ENCODE data around the gene NRXN3.
A peak's percentile ranks its signal among the peaks of the same experiment; 100 is the strongest.
"Not testable (repeated sequence)": the region's sequence is repeated elsewhere in the genome, so short reads cannot be mapped to it uniquely, and the experiment has no call there.

Gene NRXN3

GRCh38 chr14:79734151-79734550 lies 1564.0 kb downstream of the NRXN3 start:
- no peak for DNase-seq (ENCODE audit: low read depth)

- DNase-seq (ENCODE audit: low read depth) = no peak
These were observed 1564.5 kb downstream of the NRXN3 start for GRCh38 chr14:79734656-79735055.

DNA sequence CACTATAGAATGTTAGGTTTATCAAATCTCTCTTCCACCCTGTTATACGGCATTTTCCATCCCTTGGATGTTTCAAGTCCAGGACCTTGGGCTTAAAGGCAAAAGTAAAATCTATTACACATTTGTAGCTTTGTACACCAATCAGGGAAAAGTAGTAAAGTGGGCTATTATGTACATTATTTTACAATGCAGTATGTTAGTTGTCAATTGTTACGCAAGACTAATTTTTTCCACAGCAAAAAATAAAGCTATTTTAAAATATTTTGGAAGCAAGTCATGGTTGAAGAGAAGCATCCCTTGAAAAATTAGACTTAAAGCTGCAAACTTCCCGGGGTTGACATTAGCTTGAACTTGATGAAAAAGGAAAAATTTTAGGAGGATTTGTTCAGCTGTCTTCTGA lies 1564.9 kb downstream of the NRXN3 start:
- DNase-seq (ENCODE audit: low read depth) = no peak

DNA sequence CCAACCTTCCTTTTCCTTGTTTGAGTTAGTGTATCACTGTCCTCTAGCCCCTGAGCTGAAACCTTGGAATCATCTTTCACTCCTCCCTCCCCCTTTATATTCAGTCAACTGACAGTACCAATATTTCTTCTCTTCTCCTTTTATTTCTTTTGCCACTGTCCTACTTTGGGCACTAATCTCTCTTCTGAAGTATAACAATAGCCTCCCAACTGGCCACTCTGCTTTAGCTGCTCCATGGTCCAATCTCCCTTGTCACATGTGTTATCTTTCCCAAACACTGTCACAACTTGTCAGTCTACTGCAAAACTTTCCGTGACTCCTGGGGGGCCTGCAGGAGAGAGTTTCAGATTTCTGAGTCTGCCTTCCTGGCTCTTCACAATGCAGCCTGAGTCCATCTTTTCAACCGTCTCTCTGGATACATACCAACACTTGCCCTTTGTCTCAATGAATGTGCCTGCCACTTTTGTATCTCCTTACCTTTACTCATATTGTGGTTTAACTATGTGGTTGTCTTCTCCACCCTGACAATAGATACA lies 1570.0 kb downstream of the NRXN3 start:
- DNase-seq (ENCODE audit: low read depth) = no peak

DNA sequence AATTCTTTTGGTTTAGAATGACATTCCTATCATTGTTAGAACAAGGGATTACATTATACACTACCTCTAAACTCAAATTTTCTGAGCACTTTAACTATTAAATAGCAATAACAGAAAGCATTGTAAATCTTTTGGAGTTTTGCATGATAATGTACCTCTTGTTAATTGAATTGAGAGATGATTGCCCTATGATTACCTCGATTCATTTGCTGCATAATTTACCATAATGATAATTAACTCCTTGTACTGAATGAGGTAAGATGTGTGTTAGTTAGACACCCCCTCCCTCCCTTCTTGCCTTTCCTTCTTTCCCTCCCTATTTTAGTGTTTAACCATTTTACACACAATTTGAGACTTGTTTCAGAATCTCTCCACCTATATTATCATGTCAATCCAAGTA lies 1572.0 kb downstream of the NRXN3 start:
- DNase-seq (ENCODE audit: low read depth) = no peak

GRCh38 chr14:79745046-79745445 lies 1574.9 kb downstream of the NRXN3 start:
- no peak for DNase-seq (ENCODE audit: low read depth)

DNA sequence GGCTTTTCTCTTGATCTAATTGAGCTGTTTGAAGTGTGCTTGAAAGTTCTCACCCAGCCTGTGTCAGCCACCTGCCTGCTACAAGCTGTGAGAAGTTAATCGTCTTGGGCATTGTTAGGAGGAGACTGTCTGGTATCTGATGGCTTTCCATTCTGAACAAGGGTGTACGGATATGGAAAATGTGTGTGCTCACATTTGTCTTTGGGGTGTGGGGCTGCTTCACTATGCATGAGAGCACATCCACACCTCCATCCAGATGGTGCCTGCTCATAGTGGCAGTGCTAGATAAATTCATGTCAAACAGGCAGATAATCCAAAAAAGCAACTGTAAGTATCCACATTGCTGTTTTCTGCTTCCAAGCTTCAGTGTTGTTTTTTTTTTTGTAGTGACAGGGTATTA lies 1578.9 kb downstream of the NRXN3 start:
- no peak for DNase-seq (ENCODE audit: low read depth)

DNA sequence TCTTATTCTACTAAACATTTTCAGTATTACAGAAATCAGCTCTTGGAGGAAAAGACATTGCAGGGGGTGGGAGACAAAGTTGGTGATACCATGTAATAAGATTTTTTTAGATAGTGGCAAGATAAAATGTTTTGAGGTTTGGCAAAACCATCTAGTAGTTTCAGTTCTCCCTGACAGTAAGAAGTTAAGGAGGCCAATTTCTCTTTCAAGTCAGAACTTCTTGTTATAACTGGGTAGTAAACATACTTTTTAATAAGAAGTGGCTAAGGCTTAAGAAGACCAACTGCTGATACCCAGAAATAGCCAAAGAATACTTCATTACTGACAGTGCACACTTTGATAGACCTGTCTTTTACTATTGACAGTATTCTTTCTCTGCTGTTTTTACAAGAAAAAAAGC lies 1588.8 kb downstream of the NRXN3 start:
- no peak for DNase-seq (ENCODE audit: low read depth)

GRCh38 chr14:79764323-79764722 lies 1594.2 kb downstream of the NRXN3 start:
- no peak for DNase-seq (ENCODE audit: low read depth)

- DNase-seq (ENCODE audit: low read depth) = no peak
These were observed 1596.3 kb downstream of the NRXN3 start for GRCh38 chr14:79766511-79766910.

DNA sequence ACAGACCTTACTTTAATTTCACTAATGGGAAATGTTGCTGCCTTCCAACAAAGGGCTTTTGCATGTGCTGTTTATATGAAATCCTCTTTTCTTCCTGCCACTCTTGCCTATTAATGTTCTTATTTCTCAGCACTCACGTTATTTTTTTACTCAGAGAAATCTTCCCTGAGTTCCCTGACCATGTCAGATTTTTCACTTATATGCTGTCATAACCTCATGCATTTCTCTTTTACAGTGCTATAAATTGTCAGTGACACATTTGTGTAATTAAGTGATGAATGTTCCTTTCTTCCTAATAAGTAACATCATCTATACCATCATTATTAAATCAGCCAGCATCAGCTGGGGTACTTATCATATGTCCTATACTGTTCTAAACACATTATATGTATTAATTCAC lies 1597.1 kb downstream of the NRXN3 start:
- DNase-seq (ENCODE audit: low read depth) = no peak

DNA sequence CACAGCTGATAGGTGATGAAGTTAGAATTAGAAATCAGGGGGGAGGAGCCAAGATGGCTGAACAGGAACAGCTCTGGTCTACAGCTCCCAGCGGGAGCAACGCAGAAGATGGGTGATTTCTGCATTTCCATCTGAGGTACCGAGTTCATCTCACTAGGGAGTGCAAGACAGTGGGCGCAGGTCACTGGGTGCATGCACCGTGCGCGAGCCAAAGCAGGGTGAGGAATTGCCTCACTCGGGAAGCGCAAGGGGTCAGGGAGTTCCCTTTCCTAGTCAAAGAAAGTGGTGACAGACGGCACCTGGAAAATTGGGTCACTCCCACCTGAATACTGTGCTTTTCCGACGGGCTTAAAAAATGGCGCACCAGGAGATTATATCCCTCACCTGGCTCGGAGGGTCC lies 1597.5 kb downstream of the NRXN3 start:
- not testable (repeated sequence) for DNase-seq (ENCODE audit: low read depth)

DNA sequence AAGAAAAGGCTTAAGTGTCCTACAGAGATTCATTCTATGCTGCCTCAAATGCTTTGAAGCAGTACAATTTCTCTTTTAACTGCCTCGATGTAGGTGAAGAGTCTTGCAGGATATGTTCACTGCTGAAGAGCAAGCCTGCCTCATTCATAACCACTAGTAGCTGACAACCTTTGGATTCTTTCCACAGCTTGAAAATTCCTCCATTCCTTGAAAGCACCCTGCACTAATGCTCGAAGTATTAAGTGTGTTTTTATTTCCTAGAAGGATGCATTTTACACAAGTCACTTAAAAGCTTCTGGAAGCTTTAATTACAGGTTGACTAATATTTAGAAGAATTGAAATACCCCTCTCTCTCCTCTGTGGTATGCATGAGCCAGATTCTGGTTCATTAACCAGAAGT lies 1611.7 kb downstream of the NRXN3 start:
- DNase-seq (ENCODE audit: low read depth) = no peak

DNA sequence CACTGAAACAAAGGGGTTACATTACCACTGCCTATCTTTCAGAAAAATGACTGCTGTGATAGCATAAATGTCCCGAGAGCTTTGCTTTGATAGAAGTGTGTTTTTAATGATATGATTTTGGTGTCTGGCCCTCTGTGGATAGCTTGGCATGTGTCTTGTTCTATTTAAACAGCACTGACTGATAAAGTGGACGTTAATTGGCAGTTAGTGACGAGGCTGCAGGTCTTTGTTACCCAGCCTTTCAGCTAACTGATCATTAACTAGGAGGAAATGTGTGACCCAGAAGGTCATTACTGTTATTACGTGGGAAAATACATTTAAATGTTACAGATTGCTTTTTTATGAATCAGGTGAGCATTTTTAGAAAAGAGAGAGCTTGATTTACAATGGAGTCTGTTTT lies 1612.9 kb downstream of the NRXN3 start:
- DNase-seq (ENCODE audit: low read depth) = no peak

DNA sequence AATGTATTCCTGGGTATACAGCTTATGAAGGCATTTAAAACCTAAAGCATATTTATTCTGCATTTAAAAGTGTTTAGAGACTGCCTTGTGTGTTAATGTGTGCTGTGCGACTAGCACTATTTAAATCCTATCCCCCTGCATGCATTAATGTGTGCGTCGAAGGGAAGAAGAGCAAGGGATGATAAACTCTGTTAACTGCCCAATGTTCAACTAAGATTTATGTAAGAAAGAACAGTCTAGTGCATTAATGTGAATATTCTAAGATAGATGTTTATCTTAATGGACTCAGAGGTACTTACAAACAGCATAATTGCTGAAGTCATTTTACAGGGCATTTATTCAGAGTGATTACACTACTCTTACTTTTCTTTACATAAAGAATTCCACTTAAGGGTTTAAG lies 1616.3 kb downstream of the NRXN3 start:
- DNase-seq (ENCODE audit: low read depth) = no peak

- DNase-seq (ENCODE audit: low read depth) = no peak
These were observed 1618.2 kb downstream of the NRXN3 start for GRCh38 chr14:79788346-79788745.

- no peak for DNase-seq (ENCODE audit: low read depth)
These were observed 1621.0 kb downstream of the NRXN3 start for GRCh38 chr14:79791055-79791732.

DNA sequence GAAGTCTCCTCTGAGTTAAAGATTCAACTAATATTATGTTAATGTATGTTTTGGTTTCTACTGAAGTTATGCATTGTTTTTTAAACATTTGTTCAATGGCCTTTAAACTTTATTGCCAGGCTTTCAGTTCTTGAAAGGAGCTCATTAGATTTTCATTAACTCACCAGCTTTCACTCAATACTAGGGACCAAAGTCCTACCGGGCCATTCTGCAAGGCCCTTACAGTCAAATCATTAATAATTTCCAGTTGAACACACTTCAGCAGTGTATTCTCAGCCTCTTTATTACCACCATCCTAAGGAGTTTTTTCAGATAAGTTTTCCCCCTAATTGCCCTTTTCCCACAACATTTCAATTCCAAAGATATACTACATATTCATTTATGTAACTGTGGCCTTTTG lies 1631.9 kb downstream of the NRXN3 start:
- DNase-seq (ENCODE audit: low read depth) = no peak

- DNase-seq (ENCODE audit: low read depth) = no peak
These were observed 1635.5 kb downstream of the NRXN3 start for GRCh38 chr14:79805636-79806035.

DNA sequence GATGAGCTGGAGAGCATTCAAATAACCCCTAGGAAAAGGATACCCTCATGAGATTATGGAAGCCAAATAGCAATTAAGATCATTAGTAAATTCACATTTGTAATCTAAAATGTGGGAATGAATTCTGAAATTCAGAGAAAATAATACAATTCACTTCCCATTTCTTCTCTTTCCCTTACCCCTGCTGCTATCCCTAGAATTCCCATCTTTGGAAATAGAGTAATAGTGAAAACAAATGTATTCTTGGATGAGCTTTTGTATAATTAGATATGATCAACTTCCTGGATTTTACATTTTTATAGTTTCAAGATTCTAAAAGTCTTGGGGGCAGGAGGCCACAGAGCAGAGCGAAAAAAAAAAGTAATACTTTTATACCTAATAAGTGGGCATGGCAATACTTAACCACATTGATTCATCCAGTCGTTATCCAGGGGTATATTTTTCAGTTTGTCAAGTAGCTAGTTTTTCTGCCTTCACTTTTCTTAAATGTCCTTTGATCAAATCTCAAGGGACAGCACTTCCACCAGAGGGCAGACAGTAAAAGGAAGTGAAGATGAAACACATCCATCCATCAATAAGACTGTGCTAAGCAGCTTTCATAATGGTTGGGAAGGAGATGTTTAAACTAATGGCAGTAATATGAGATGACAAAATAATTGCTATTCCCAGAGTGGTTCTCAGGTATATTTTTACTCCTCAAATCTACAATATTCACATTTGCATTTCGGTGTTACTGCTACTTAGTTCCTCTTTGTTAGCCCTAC lies 1639.9 kb downstream of the NRXN3 start:
- no peak for DNase-seq (ENCODE audit: low read depth)

DNA sequence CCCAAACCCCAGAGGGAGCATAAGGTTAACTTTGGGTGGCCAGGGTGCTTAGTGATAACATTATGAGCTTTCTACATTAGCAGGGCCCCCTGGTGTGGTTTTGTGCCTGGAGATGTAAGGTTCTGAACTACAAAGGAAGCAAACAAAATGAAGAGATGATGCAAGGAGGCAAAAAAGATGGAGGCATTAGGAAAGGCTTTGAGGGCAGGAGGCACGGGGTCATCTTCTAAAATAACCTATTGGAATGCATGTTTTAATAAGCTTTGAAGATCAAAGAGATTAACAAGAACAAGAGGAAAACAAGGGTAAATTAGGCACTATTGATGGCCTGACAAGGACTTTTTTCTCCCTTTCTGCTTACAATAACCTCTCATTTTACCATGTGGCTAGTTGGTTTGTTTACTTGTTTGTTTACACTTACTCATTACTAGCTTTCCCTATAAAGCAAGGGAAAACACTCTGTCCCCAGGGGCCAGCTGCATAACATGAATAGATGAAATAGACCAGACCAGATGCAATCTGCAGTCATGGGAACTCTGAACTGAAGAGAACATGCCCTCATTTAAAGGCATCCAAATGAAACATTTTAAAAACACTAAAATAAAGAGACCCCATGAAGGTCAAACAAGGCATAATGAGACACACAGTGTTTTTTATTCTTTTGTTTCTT lies 1650.8 kb downstream of the NRXN3 start:
- no peak for DNase-seq (ENCODE audit: low read depth)

- no peak for DNase-seq (ENCODE audit: low read depth)
These were observed 1651.9 kb downstream of the NRXN3 start for GRCh38 chr14:79822034-79822433.

- peak; percentile 49 for DNase-seq (ENCODE audit: low read depth)
These were observed 1654.9 kb downstream of the NRXN3 start for GRCh38 chr14:79825046-79825521.
